HG03064 (cell line): ENCODE data around the gene PAQR9.

Experiments
- ATAC-seq: cut with Tn5 transposase; IDR thresholded peaks from one replicate; pipeline ENCODE4 v1.9.1; 2021; ENCODE audit warnings: low read depth; ENCODE audit not compliant: unreplicated experiment

The PAQR9 gene

DNA sequence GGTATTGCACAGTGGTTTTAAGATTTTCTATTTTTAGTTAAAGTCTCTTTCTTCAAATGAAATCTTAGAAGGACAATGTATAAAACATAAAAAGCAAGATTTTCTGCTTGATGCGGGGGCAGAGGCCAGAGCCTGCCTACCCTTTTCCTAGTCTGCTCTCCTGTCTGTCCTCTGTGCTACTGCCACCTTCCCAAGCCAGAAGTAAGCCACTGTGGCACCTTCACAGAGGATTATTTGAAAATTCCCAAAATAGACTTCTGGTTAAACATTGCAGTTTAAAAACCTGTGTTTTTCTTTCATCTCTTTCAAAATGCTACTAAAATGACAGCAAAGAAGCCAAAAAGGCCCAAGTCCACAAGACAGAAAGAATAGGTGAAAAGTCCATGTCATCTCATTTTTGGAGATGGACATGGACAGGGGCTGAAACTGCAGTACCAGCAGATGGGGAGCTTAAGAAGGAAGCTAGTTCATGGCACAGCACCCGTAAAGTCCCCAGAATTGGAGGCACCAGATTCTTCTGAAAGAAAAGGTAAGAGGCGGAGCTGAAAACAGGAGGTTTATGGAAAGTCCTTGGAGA, 37.0 kb downstream of the PAQR9 start:
- ATAC-seq: no peak

GRCh38 chr3:142925140-142925539, 38.3 kb downstream of the PAQR9 start:
- ATAC-seq: no peak

GRCh38 chr3:142923694-142924093, 39.8 kb downstream of the PAQR9 start:
- no peak for ATAC-seq

- no peak for ATAC-seq
Observed at GRCh38 chr3:142916605-142917004, 46.9 kb downstream of the PAQR9 start.

DNA sequence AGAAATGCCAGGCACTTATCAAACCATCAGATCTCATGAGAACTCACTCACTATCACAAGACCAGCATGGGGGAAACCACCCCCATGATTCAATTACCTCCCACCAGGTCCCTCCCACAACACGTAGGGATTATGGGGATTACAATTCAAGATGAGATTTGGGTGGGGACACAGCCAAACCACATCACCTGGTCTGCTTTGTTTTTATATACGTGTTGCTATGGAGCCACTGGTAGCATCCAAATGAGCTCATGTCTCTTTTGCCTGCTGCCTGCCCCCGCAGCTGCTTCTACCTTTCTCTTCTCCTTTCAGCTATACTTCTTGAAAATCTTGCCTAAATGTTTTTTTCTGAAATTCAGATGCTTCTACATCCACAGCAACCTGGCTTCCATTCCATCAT, 47.8 kb downstream of the PAQR9 start:
- no peak for ATAC-seq

- no peak for ATAC-seq
Observed at GRCh38 chr3:142914286-142914811, 49.1 kb downstream of the PAQR9 start.

GRCh38 chr3:142913432-142913831, 50.0 kb downstream of the PAQR9 start:
- ATAC-seq: no peak

DNA sequence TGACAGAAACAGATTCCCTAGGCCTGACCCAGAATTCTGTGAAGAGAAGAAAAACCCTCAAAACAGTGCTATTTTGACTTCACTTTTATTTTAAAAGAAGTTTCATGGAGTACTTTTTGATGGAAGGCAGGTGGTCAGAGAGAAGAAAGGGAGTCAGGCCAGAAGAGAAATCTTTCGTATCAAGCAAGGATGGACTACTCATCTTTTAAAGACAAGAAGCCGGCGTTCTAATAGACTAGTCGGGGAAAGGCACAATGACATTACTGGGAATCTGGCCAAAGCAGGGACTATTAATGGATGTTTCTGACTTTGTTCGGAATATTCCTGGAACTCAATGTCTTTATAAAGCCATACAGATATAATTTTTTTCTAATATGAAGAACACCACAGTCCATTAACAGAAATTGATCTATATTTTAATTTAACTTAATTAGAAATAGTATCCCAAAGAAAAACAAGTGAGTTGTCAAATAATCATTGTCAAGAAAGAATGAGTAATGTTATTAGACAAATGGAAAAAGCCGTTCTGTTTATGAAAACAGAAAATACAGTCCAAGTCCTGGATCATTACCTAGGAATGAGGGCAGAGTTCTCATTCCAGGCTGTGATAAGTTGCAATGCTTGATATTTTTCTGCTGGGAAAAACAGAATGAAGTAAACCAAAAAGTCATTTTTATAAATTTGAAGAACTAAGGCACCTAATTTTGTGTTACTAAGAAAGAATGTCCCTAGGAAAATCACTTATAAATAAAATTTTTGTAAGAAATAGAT, 50.9 kb downstream of the PAQR9 start:
- no peak for ATAC-seq
